Stimulated activated CD8-positive, alpha-beta memory T cell treated with anti-CD3 and anti-CD28 coated beads, Interleukin-12 subunit alpha, Interleukin-12 subunit beta, amount 100 ng/mL, for 4 hours (primary cell): ENCODE results near the gene ARHGAP15.

ENCODE experiments used
- DNase-seq: peaks from one replicate; pipeline ENCODE4 v3.0.0-alpha.2; 2020; ENCODE audit warnings: low read depth

ARHGAP15 gene

DNA sequence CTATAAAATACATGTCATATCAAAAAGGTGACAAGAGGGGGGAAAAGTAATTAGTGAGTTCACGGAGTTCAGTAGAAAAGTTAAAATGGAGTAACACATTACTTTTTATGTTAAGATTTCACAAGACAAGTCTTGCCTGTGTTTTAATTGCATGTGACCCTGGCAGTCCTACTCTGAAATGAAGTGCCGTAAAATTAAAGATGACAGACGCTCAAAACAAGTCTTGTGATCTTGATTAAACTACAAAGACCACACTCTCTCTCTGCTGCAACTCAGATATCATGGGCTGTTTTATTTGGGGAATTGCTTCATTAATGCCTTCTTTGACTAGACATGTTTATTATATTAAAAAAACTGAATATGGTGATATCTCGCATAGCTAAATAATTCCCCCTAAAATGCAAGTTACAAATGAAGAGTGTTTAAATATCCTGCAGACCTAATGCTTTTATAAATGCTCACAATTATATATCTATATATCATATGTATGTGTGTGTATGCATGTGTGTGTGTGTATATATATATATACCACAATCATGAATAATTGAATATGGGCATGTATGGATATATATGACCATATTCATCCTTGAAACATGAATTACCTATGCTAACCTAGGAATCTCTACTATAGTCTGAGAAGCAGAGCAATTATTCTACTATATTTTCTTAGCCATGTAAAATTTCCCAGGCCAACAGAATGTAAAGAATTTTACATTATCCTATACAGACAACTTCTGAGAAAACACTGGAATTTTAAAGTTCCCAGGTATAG, 647.5 kb downstream of the ARHGAP15 start:
- no peak for DNase-seq

DNA sequence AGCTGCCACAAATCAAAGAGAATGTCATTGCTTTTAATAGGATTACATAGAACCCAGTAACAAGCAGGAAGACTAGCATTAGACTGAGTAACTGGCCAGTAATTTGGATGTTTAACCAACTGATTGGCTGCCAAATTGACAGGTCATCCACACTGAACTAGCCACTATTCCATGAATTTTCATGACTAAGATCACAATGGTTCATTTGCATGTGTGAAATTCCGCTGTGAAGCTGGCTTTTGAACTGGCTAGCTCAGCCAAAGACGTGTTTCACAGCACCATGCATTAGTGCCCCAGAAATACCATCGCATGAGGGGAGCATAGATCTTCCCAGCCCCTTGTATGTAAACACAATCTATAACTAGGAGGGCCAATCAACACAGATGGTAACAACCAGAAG, 649.8 kb downstream of the ARHGAP15 start:
- DNase-seq, result no peak

DNA sequence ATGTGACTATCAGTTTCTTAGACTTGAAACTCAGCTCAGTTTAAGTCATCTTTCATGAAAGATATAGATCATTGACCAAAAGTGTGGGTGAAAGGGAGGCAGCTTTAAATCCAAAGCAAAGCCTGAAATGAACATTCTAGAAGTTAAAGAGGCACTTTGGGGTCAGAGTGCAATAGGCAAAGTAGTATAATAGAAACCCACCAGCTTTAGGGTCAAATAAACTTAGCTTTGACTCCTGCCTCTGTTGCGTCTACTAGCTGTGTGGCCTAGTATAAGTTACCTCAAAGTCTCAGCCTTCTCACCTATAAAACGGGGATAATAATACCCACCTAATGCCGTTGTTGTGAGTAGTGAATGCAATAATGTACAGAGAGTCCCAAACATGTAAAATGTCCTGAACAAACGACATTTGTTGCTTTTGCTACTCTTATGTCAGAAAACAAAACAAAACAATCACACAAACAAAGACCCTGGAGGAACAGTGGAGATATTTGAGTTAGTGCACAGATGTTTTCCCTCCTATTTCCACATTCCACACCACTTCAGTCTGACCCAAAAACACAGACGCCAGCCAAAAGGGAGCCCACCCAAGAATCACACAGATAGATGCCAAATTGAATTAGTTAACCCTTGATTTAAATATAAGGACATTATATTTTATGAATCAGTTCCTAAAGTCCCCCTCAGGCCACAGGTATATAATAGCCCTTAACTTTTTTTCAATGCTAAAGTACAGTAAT, 657.0 kb downstream of the ARHGAP15 start:
- no peak for DNase-seq

DNA sequence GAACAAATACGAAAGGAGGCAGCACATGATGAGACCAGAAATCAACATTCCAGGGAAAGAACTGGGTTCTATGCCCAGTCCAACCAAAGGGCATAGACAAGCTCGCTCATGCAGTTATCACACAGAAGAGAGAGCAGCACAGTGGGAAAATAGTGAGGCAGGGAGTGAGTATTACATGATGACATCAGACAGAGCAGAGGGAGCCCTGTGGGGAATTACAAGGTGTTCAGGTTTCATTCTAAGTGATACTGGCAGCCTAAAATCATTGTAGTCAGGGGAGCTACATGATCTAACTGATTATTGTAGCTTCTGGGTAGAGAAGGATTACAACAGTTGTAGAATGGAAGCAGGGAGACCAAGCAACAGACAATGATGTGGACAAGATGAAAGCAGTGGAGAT, 658.5 kb downstream of the ARHGAP15 start:
- no peak for DNase-seq

DNA sequence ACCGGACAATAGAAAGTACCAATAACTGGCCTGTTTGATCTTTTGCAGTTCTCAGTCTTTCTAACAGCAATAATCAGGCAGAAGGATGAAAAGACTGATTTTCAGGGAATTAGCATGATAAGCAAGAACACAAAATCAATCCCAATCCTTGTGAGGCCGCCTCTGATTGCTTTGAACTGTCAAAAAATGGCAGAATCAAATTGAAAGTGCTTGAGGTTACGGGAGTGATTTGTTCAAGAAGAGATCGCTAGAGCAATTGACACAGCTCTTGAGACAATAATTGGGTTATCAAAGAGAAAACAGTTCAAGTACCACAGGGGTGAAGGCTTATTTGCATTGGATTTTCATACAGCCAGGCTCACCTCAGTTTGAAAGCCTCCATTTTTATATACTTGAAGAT, 663.4 kb downstream of the ARHGAP15 start:
- DNase-seq, result no peak

DNA sequence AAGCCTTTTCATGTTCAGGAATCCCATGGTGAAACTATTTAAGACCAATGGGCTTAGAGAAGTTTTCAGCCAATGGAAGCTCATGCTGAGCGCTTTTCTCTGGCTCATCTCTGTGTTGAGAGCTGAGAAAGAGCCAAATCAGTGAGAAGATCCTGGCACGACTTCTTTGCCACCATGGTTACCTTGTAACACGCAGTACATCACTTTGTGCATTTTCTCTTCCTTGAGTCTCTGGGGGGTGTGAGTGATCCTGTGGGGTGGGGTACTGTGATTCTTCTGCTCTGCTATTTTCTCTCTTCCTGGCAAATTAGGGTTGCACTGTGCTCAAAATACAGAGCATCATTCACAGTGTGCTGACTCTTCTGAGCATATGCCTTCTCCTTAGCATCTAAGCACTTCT, 664.2 kb downstream of the ARHGAP15 start:
- no peak for DNase-seq

DNA sequence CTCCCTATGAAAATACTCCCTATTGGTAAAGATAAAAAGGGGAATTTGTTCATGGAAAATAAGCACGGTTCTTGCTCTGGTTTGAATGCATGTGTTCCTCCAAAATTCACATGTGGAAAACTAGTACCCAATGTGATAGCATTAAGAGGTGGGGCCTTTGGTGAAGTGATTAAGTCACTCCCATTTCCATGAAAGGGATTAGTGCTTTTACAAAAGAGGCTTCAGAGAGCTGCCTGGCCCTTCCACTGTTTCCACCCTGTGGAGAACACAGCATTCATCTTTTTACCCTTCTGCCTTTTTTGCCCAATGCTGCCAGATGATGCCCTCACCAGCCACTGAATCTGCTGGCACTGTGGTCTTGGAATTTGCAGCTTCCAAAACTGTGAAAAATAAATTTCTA, 666.8 kb downstream of the ARHGAP15 start:
- no peak for DNase-seq

DNA sequence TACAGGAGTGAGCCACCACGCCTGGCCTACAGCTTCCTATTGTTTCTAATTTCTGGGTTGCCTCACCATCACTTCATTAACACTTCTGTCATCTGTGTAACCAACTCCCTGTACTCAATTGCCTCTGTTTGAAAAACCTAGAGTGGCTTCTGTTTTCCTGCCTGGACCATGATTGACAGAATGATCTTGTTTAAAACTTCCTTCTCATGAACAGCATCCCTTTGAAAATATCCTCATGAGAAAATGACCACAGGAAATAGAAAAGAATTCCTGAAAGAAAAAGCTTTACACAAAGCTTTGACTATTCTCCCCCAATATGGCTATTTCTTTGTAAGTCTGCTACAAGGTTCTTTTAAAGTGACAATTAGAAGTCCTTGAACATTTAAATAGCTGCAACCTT, 672.3 kb downstream of the ARHGAP15 start:
- DNase-seq, result no peak

DNA sequence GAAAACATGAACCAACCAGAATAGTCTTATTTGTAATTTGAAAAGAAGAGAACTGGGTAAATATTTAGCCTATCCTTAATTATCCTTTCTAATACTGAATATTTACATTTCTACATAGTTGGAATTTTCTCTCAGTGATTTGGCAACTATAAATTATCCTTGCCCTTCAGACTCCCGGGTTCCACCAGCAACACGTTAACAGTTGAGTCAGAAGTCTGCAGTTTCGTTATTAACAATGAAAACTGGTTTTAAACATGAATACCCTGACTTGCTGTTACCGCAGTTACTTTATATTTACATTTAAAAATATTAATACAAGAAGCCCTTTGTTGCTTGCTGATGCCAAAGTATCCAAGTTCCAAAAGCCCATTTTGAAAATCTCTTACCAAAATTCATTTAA, 673.0 kb downstream of the ARHGAP15 start:
- no peak for DNase-seq

DNA sequence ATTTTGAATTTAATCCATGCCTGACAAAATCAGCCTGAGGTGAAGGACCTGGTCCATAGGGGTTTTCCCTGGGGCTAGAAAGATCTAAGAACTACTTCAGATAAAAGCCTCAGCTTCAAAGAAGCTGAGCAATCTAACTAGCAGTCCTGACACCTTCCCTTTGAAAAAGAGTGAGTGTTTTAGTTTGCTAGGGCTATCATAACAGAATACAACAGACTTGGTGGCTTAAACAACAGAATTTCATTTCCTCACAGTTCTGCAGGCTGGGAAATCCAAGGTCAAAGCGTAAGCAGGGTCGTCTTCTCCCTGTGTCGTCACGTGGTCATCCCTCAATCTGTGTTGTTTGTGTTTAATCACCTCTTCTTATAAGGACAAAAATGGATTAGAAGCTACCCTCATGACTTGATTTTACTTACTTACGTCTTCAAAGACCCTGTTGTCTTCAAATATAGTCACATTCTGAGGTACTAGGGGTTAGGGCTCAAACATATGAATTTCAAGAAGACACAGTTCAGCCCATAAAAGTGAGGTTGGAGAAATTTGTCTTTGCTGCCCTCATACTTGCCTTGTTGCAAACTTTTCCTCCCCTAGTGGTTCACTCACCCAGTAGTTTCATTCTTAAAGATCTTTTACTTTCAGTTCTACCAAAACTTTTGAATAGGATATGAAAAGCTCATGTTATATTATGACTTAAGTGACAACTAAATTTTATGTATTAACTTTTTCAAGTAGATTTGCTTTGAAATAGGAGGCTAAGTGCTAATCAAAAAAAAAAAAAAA, 673.8 kb downstream of the ARHGAP15 start:
- no peak for DNase-seq

DNA sequence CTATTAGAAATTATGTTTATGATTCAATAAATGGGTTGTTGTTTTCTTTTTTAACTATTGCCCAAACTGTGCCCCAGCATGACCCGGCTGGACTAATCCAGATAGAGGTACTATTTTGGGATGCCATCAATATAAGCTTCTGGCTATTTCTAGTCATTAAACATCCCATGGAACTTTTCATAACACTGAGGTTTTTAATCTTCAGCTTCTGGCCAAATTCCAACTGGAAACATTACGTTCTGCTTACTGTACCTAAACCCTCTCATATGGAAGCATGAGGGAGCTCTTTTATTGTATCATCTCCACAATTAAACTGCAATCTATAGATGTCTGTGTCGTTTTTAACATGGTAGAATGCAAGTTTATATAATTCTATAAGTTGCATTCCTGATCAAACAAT, 674.7 kb downstream of the ARHGAP15 start:
- DNase-seq, result no peak

DNA sequence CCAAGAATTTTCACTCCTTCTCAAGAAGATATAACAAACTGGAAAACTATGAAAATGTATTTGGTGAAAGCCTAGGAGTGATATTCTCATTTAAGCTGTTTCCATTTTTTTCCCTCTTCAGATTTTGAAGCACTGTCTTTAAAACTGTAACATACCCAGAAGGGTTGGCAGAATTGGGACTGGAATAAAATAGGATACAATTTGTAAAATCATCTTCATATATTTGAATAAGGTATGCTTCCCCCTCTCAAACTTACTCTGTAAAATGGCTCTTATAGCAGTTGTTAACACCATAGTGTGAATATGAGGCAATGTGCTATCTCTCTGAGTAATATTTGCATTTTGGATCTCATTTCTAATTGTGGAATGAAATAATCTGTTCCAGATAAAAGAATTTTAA, 676.4 kb downstream of the ARHGAP15 start:
- DNase-seq, result no peak

DNA sequence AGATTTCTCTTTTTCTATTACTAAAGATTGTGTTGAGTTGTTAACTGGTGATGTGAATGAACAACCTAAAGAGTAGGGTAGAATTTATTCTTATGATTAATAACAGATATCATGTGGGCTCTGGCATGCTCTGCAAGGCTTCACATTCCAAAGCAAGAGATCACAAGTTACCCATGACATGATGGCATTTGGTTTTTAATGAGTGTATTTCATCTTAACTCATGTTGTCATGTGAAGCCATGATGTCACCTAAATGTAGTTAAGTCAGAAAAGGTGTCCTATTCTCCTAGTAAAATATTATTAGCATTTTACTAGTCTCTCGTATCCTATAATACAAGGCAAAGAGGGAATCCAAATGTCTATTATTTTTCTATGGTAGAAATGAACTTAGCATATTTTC, 678.0 kb downstream of the ARHGAP15 start:
- DNase-seq, result no peak

DNA sequence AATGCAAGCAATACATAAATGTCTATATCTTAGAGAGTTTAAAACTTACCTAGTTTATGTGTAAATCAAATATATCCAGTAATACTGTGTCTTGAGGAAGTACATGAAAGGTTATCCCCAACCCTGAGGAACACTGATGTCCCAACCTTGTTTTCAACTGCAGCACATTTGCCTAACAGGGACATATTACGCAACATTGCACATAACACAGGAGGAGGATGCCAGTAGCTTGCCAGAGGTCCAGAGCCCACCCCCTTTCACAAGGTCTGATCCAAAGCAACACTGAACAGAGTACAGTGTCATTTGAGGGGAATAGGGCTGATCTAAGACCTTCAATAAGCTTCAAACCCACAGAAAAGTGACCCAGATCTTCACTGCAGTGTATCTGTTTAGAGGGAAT, 678.5 kb downstream of the ARHGAP15 start:
- no peak for DNase-seq

DNA sequence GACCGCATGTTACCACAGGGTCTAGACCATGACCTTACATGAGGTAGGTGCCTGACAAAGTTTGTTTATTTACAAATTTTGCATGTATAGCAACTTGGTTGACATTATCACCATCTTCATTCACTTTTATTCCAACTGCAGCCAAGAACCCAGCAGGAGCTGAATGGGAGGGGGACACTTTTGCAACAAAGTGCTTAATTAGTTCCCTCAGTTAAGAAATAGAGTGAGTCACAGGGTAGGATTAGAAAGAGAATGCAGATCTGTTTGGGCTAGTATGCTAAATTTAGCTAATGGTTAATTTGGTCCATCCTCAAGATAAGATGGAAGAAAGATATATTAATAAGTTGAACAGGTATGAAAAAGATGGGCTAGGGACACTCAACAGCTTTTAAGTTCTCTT, 678.9 kb downstream of the ARHGAP15 start:
- DNase-seq, result no peak

DNA sequence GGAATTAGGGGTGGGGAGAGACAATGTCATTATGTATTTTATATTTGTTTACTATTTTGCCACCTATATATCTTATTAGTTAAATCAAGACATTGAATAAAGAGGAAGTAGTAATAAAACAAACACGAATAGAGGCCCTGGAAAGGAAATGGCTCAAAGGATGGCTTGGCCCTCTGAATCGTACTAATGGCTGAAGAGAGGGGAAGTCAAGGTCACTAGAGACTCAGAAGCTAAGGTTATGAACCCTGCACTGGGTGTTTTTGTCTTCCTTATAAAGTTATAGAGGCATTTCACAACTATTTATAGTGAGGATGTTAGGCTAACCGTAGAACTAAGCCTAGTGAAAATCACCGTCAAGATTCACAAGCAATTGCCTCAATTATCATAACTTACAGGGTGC, 685.9 kb downstream of the ARHGAP15 start:
- DNase-seq, result no peak

DNA sequence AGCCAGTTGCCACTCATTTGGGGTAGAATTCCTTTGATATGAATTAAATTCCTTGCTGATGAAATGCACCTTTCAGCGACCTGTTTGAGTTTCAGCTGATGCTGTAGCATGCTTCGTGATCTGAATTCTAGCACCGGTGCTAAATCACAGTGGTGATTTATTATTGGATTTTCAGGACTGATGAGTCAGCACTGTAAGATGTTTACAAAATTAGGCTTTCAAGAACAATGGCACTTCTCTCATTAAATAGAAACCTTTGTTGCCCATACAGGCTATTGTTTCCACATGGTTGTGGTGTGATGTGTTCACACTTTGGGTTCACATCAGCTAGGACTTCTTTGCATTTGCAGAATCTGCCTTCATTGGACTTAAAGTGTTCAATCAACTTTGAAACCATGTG, 687.7 kb downstream of the ARHGAP15 start:
- DNase-seq, result no peak
